GM23338 (cell line): ENCODE measurements around the gene PIK3C2G. TPM values are rescaled to one million over a fixed set of nuclear protein-coding genes. Genes with fewer than 3 reads are reported as not detected.

Source experiments
- ATAC-seq: fragments of 200-7000 bp; cut with Tn5 transposase; 3 replicates; pipeline ENCODE4 v1.9.1; 2020
- DNase-seq: peaks from one replicate; pipeline ENCODE4 v3.0.0-alpha.2; 2015; ENCODE audit warnings: low spot score
- H2AFZ ChIP-seq: fragments of 200-600 bp; sonication (generic); 2 replicates; pipeline ENCODE4 v1.8.0; 2016; ENCODE audit warnings: antibody characterized with exemption, mild to moderate bottlenecking, moderate library complexity
- H3F3A ChIP-seq: fragments of 200-600 bp; sonication (generic); replicated peaks from 2 replicates; pipeline ENCODE4 v1.8.0; 2017; ENCODE audit warnings: antibody characterized with exemption, mixed run types, low read depth
- H3K27ac ChIP-seq: fragments of 200-600 bp; sonication (generic); 2 replicates; pipeline ENCODE4 v1.6.1; 2016; ENCODE audit warnings: low read depth
- H3K27me3 ChIP-seq: fragments of 200-600 bp; sonication (generic); 2 replicates; pipeline ENCODE4 v1.8.0; 2016; ENCODE audit warnings: mild to moderate bottlenecking, mixed run types, moderate library complexity; ENCODE audit not compliant: insufficient read depth
- H3K36me3 ChIP-seq: fragments of 200-600 bp; sonication (generic); 2 replicates; pipeline ENCODE4 v1.8.0; 2016; ENCODE audit warnings: mild to moderate bottlenecking; ENCODE audit not compliant: insufficient read depth
- H3K4me1 ChIP-seq: fragments of 200-600 bp; sonication (generic); 2 replicates; pipeline ENCODE4 v1.8.0; 2016; ENCODE audit warnings: mild to moderate bottlenecking, moderate library complexity; ENCODE audit not compliant: insufficient read depth
- H3K4me2 ChIP-seq: fragments of 200-600 bp; sonication (generic); 2 replicates; pipeline ENCODE4 v1.7.1; 2017; ENCODE audit warnings: mixed run types
- H3K4me3 ChIP-seq: fragments of 200-600 bp; sonication (generic); 2 replicates; pipeline ENCODE4 v1.6.1; 2016; ENCODE audit warnings: mixed run types
- H3K79me2 ChIP-seq: fragments of 200-600 bp; sonication (generic); replicated peaks from 2 replicates; pipeline ENCODE4 v1.8.0; 2017; ENCODE audit warnings: mild to moderate bottlenecking; ENCODE audit not compliant: insufficient read depth
- H3K9me2 ChIP-seq: fragments of 200-600 bp; sonication (generic); 2 replicates; pipeline ENCODE4 v1.8.0; 2017; ENCODE audit not compliant: insufficient read depth
- H4K20me1 ChIP-seq: fragments of 200-600 bp; sonication (generic); replicated peaks from 2 replicates; pipeline ENCODE4 v1.8.0; 2017; ENCODE audit warnings: mild to moderate bottlenecking; ENCODE audit not compliant: insufficient read depth
- H3K27ac Mint-ChIP-seq: 2 replicates; pipeline ENCODE4 v1.8.0; 2020; ENCODE audit warnings: inconsistent platforms, mild to moderate bottlenecking, moderate library complexity, mixed read lengths
- H3K27me3 Mint-ChIP-seq: 3 replicates; pipeline ENCODE4 v1.8.0; 2022; ENCODE audit warnings: low read depth, mild to moderate bottlenecking, moderate library complexity, mixed read lengths, inconsistent platforms; ENCODE audit not compliant: insufficient read depth, poor library complexity
- H3K36me3 Mint-ChIP-seq: 3 replicates; pipeline ENCODE4 v1.8.0; 2021; ENCODE audit warnings: low read depth, mild to moderate bottlenecking, inconsistent platforms, moderate library complexity, mixed read lengths
- H3K4me1 Mint-ChIP-seq: 3 replicates; pipeline ENCODE4 v1.8.0; 2020; ENCODE audit warnings: mild to moderate bottlenecking, inconsistent platforms, mixed read lengths
- H3K4me3 Mint-ChIP-seq: 3 replicates; pipeline ENCODE4 v1.8.0; 2021; ENCODE audit warnings: moderate library complexity, mild to moderate bottlenecking, inconsistent platforms, mixed read lengths
- H3K9me3 Mint-ChIP-seq: 3 replicates; pipeline ENCODE4 v1.8.0; 2020; ENCODE audit warnings: moderate library complexity, mild to moderate bottlenecking, inconsistent platforms, mixed read lengths
- CREB1 ChIP-seq: fragments of 250-450 bp; sonication (Bioruptor Pico); IDR thresholded peaks from 2 replicates; pipeline ENCODE4 v1.5.0; 2020; ENCODE audit warnings: low read depth, mild to moderate bottlenecking, moderate library complexity
- ETS1 ChIP-seq: IDR thresholded peaks from 2 replicates; pipeline ENCODE4 v1.6.1; 2016; ENCODE audit warnings: antibody characterized with exemption
- EZH2 ChIP-seq: fragments of 200-600 bp; sonication (generic); IDR thresholded peaks from one replicate; pipeline ENCODE4 v1.8.0; 2017; ENCODE audit warnings: antibody characterized with exemption, mild to moderate bottlenecking, low read depth; ENCODE audit not compliant: unreplicated experiment
- EZH2phosphoT487 ChIP-seq: fragments of 200-600 bp; sonication (generic); IDR thresholded peaks from one replicate; pipeline ENCODE4 v1.8.1; 2018; ENCODE audit warnings: antibody characterized with exemption; ENCODE audit not compliant: unreplicated experiment
- JUNB ChIP-seq: IDR thresholded peaks from one replicate; pipeline ENCODE4 v1.6.1; 2016; ENCODE audit warnings: antibody characterized with exemption; ENCODE audit not compliant: unreplicated experiment
- NANOG ChIP-seq: IDR thresholded peaks from 2 replicates; pipeline ENCODE4 v1.6.1; 2016; ENCODE audit warnings: antibody characterized with exemption, borderline replicate concordance
- POLR2AphosphoS5 ChIP-seq: IDR thresholded peaks from 2 replicates; pipeline ENCODE4 v1.6.1; 2016; ENCODE audit warnings: antibody characterized with exemption, low read depth
- REST ChIP-seq: IDR thresholded peaks from one replicate; pipeline ENCODE4 v1.6.1; 2018; ENCODE audit warnings: antibody characterized with exemption; ENCODE audit not compliant: unreplicated experiment
- STAT1 ChIP-seq: IDR thresholded peaks from one replicate; pipeline ENCODE4 v1.6.1; 2016; ENCODE audit warnings: antibody characterized with exemption; ENCODE audit not compliant: unreplicated experiment
- ZNF114 ChIP-seq: fragments of 250-450 bp; sonication (Bioruptor Pico); IDR thresholded peaks from 2 replicates; pipeline ENCODE4 v1.5.0; 2020; ENCODE audit warnings: mild to moderate bottlenecking, moderate library complexity
- ZNF462 ChIP-seq: fragments of 250-450 bp; sonication (Bioruptor Pico); IDR thresholded peaks from 2 replicates; pipeline ENCODE4 v1.5.0; 2020; ENCODE audit warnings: mild to moderate bottlenecking, moderate library complexity
- polyA plus RNA-seq: library from polyadenylated mRNA; unstranded; fragments of >200 nt; fragmentation: Nextera tagmentation; extraction: Ambion mirVana; gene quantifications from 2 replicates; pipeline ENCODE4 v1.2.1, GENCODE V29; 2016
- total RNA-seq: library from RNA; depleted of rRNA; stranded (reverse); fragments of >200 nt; shearing (Covaris generic); gene quantifications from 2 replicates; pipeline ENCODE4 v1.2.3, GENCODE V29; 2014

Gene PIK3C2G
- total and polyA plus RNA-seq, 2 experiments from 2014 or later = not detected

- Mint-ChIP-seq H3K4me3 (no peak overlapping the region), H3K36me3 (no peaks in the 10 kb centered on the region), H3K4me1 (peaks cover 17% of the 10 kb centered on the region), H3K27ac (no peak overlapping the region), H3K9me3 (no peaks in the 10 kb centered on the region), H3K27me3 (peaks cover 1% of the 10 kb centered on the region)
- Histone ChIP-seq H3K4me1 (peaks cover 7% of the 10 kb centered on the region; the same call in 1 of the 2 replicates), H3K27me3 (no peaks in the 10 kb centered on the region), H3F3A (no peaks in the 10 kb centered on the region), H3K4me3 (no peak overlapping the region), H3K36me3 (no peaks in the 10 kb centered on the region), H3K27ac (no peak overlapping the region), H2AFZ (no peak overlapping the region), H3K4me2 (no peak overlapping the region), H3K9me2 (no peaks in the 10 kb centered on the region), H4K20me1 (no peaks in the 10 kb centered on the region), H3K79me2 (no peaks in the 10 kb centered on the region)
- DNase-seq = no peak
- no peak for TF ChIP-seq NANOG
- TF ChIP-seq STAT1 = no peak
- TF ChIP-seq EZH2phosphoT487 = no peak
- TF ChIP-seq REST = no peak
- TF ChIP-seq EZH2 = no peak
- no peak for TF ChIP-seq ZNF114 (CRISPR knock-in tag)
- no peak for TF ChIP-seq POLR2AphosphoS5
- no peak for TF ChIP-seq ETS1
- TF ChIP-seq CREB1 (CRISPR knock-in tag) = no peak
- TF ChIP-seq ZNF462 (CRISPR knock-in tag) = no peak
- no peak for TF ChIP-seq JUNB
- ATAC-seq = no peak
Observed at GRCh38 chr12:18257251-18257650, 4.1 kb upstream of the PIK3C2G start.
